HEK293T (cell line): ENCODE measurements around the gene HIGD1B.

Experiments used
- CTCF ChIA-PET: fragments of 350-600 bp; formaldehyde crosslinking; extraction: SDS; loops from one replicate; lab custom pipeline; 2021; ENCODE audit warnings: antibody characterized with exemption, inconsistent platforms; lab: Yijun Ruan, JAX
- POLR2A ChIA-PET: fragments of 350-600 bp; formaldehyde crosslinking; extraction: SDS; loops from one replicate; lab custom pipeline; 2020; ENCODE audit warnings: antibody characterized with exemption, inconsistent platforms; lab: Yijun Ruan, JAX
- DNase-seq: peaks from one replicate; pipeline ENCODE4 v3.0.0; 2012; ENCODE audit warnings: mixed read lengths; ENCODE audit errors: extremely low spot score
- ARNT ChIP-seq: fragments of 450-650 bp; IDR thresholded peaks from 2 replicates; pipeline ENCODE4 v1.6.1; 2017; ENCODE audit warnings: mild to moderate bottlenecking
- BHLHE40 ChIP-seq: fragments of 450-650 bp; IDR thresholded peaks from 2 replicates; pipeline ENCODE4 v1.6.1; 2016; ENCODE audit warnings: mild to moderate bottlenecking, moderate library complexity, borderline replicate concordance
- CTBP1 ChIP-seq: fragments of 450-650 bp; IDR thresholded peaks from 2 replicates; pipeline ENCODE4 v1.6.1; 2016; ENCODE audit warnings: borderline replicate concordance
- ELF4 ChIP-seq: fragments of 450-650 bp; IDR thresholded peaks from 2 replicates; pipeline ENCODE4 v1.6.1; 2017; ENCODE audit warnings: antibody characterized with exemption
- FOXA1 ChIP-seq: fragments of 450-650 bp; IDR thresholded peaks from 2 replicates; pipeline ENCODE4 v1.6.1; 2016; ENCODE audit warnings: mild to moderate bottlenecking
- FOXK2 ChIP-seq: fragments of 450-650 bp; IDR thresholded peaks from 2 replicates; pipeline ENCODE4 v1.6.1; 2016; ENCODE audit warnings: mild to moderate bottlenecking
- FOXM1 ChIP-seq: fragments of 450-650 bp; IDR thresholded peaks from 2 replicates; pipeline ENCODE4 v1.6.1; 2017; ENCODE audit warnings: mild to moderate bottlenecking, borderline replicate concordance
- HDGF ChIP-seq: fragments of 450-650 bp; IDR thresholded peaks from 2 replicates; pipeline ENCODE4 v1.6.1; 2017; ENCODE audit warnings: antibody characterized with exemption, borderline replicate concordance
- L3MBTL2 ChIP-seq: fragments of 450-650 bp; conservative IDR thresholded peaks from 2 replicates; pipeline ENCODE4 v1.6.1; 2016; ENCODE audit warnings: mild to moderate bottlenecking
- LEF1 ChIP-seq: fragments of 450-650 bp; IDR thresholded peaks from 2 replicates; pipeline ENCODE4 v1.6.1; 2017; ENCODE audit warnings: mild to moderate bottlenecking, borderline replicate concordance
- NFRKB ChIP-seq: fragments of 450-650 bp; IDR thresholded peaks from 2 replicates; pipeline ENCODE4 v1.6.1; 2016; ENCODE audit warnings: mild to moderate bottlenecking, moderate library complexity
- SP1 ChIP-seq: fragments of 450-650 bp; IDR thresholded peaks from 2 replicates; pipeline ENCODE4 v1.6.1; 2017
- SUZ12 ChIP-seq: fragments of 450-650 bp; IDR thresholded peaks from 2 replicates; pipeline ENCODE4 v1.6.1; 2016; ENCODE audit warnings: mild to moderate bottlenecking
- TARDBP ChIP-seq: fragments of 450-650 bp; IDR thresholded peaks from 2 replicates; pipeline ENCODE4 v1.6.1; 2016
- ZNF384 ChIP-seq: fragments of 450-650 bp; IDR thresholded peaks from 2 replicates; pipeline ENCODE4 v1.6.1; 2016
- TF ChIP-seq, protein P1 (sequence below): fragments of 450-650 bp; IDR thresholded peaks from 2 replicates; pipeline ENCODE4 v1.6.1; 2016

The HIGD1B gene

GRCh38 chr17:44889003-44889402 is 41.3 kb downstream of the HIGD1B start:
- CTCF ChIA-PET: no interaction called here
- POLR2A ChIA-PET: interaction anchor here (1.1 kb wide), 1 partner anchor 10 kb away, joined by 3 read pairs; no protein-coding TSS in a partner anchor
- DNase-seq: no peak
- TF ChIP-seq HDGF (no peak), NFRKB (no peak), FOXA1 (no peak), BHLHE40 (no peak), L3MBTL2 (no peak), FOXK2 (no peak), FOXM1 (no peak), LEF1 (no peak), ARNT (no peak), SUZ12 (no peak), ELF4 (no peak), TARDBP (no peak), CTBP1 (no peak), SP1 (no peak), ZNF384 (no peak)
- TF ChIP-seq, protein P1, sequence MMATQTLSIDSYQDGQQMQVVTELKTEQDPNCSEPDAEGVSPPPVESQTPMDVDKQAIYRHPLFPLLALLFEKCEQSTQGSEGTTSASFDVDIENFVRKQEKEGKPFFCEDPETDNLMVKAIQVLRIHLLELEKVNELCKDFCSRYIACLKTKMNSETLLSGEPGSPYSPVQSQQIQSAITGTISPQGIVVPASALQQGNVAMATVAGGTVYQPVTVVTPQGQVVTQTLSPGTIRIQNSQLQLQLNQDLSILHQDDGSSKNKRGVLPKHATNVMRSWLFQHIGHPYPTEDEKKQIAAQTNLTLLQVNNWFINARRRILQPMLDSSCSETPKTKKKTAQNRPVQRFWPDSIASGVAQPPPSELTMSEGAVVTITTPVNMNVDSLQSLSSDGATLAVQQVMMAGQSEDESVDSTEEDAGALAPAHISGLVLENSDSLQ: no peak

GRCh38 chr17:44892250-44892649 is 44.6 kb downstream of the HIGD1B start:
- POLR2A ChIA-PET: no interaction called here
- no peak for TF ChIP-seq L3MBTL2
- TF ChIP-seq CTBP1: no peak
- TF ChIP-seq BHLHE40: no peak
- TF ChIP-seq HDGF: no peak
- no peak for TF ChIP-seq SP1
- TF ChIP-seq LEF1: no peak
- TF ChIP-seq ARNT: no peak
- no peak for TF ChIP-seq TARDBP
- no peak for DNase-seq
- CTCF ChIA-PET: no interaction called here

- CTCF ChIA-PET: interaction anchor here (2.2 kb wide), 1 partner anchor 115 kb away, joined by 5 read pairs; no protein-coding TSS in a partner anchor
- POLR2A ChIA-PET: no interaction called here
- DNase-seq: no peak
- TF ChIP-seq SP1: no peak
- TF ChIP-seq SUZ12: no peak
- no peak for TF ChIP-seq TARDBP
- no peak for TF ChIP-seq LEF1
- no peak for TF ChIP-seq FOXK2
- TF ChIP-seq HDGF: no peak
- TF ChIP-seq, protein P1: no peak
- TF ChIP-seq FOXA1: no peak
- TF ChIP-seq BHLHE40: no peak
- no peak for TF ChIP-seq ARNT
- TF ChIP-seq ELF4: no peak
- no peak for TF ChIP-seq FOXM1
- TF ChIP-seq L3MBTL2: no peak
- TF ChIP-seq NFRKB: no peak
- no peak for TF ChIP-seq CTBP1
- no peak for TF ChIP-seq ZNF384
Measured at GRCh38 chr17:44894642-44895041, 47.0 kb downstream of the HIGD1B start.

- ChIA-PET POLR2A (interaction anchor here (0.6 to 4.7 kb wide), 8 partner anchors 9 to 134 kb away, joined by 3 to 37 read pairs (median 3); partner anchors contain the start of gene KIF18B), CTCF (interaction anchor here (0.7 kb wide), 2 partner anchors 22 to 33 kb away, joined by 3 read pairs; no protein-coding TSS in a partner anchor)
- TF ChIP-seq LEF1 (no peak), SUZ12 (no peak), ZNF384 (no peak), HDGF (no peak), SP1 (no peak), TARDBP (no peak), L3MBTL2 (no peak), ARNT (no peak), BHLHE40 (no peak)
- no peak for DNase-seq
Measured at GRCh38 chr17:44898768-44899073, 51.0 kb downstream of the HIGD1B start.

DNA sequence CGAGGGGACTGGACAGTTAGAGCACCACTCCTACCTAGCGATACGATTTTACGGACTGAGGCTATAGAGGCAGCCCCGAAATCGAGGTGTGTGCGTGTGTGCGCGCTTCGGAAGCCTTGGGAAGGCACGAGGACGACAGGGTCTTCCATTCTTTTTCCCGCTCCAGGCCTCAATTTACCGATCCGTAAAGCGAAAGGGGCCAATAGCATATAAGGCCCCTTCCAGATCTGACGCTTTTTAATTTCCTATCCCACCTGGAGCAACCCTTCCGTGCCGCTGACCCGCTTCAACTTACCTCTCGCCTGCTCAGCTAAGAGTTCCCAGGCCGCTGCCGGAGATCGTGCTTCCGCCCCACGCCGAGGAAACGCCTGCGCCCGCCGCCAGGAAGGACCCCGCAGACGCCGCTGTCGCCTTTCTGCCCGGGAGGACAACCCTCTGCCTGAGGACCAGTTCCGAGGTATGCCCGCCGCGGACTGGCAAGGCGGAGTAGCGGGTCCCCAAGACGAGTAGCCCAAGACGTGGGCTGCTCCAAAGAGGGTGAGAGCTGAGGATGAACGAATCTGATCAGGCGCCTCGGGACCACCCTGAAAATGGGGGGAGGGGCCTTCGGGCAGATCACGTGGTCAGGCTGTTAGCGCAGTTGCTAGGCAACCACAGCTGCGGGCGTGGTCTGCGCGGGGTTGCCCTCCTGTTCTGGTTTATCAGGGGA is 51.5 kb downstream of the HIGD1B start, which contains the start of gene EFTUD2:
TSS of gene EFTUD2 (minus strand) at position 372 of the 709 bp plus-strand sequence. CDS start 4,924 bp downstream, outside the sequence.
- peak; percentile 94 for DNase-seq
- CTCF ChIA-PET: interaction anchor here (0.7 kb wide), 2 partner anchors 21 to 34 kb away, joined by 3 read pairs; no protein-coding TSS in a partner anchor
- TF ChIP-seq, protein P1: no peak
- TF ChIP-seq ZNF384 (no peak), L3MBTL2 (peak; percentile 94), FOXK2 (no peak), HDGF (no peak), LEF1 (0 out of 2 replicates have a peak, but pooled peaks have one; percentile 25), SP1 (no peak), ARNT (peak; percentile 51; the same call in 1 of the 2 replicates), FOXA1 (no peak), FOXM1 (peak; percentile 39; the same call in 1 of the 2 replicates), ELF4 (peak; percentile 80), BHLHE40 (no peak), SUZ12 (no peak), CTBP1 (peak; percentile 56; the same call in 1 of the 2 replicates), TARDBP (0 out of 2 replicates have a peak, but pooled peaks have one; percentile 18), NFRKB (no peak)
- POLR2A ChIA-PET: interaction anchor here (0.6 to 4.7 kb wide), 9 partner anchors 8 to 152 kb away, joined by 3 to 37 read pairs (median 3); partner anchors contain the start of gene DCAKD
